ENCODE results near the gene KRT36. TPM values are rescaled to one million over a fixed set of nuclear protein-coding genes. Genes with fewer than 3 reads are reported as not detected.
A peak's percentile ranks its signal among the peaks of the same experiment; 100 is the strongest.

The KRT36 gene
- total RNA-seq, 2 donors from 2014 or later, result not detected

GRCh38 chr17:41510251-41511065, 20.7 kb upstream of the KRT36 start:
- no peaks in the 10 kb centered on the region for H3K36me3 ChIP-seq (ENCODE audit: control insufficient read depth, insufficient read depth, low read length)
- H3K4me1 ChIP-seq (ENCODE audit: control insufficient read depth, insufficient read depth, low read length), result no peaks in the 10 kb centered on the region
- H3K4me3 ChIP-seq (ENCODE audit: low read length), result no peak overlapping the region
- no peaks in the 10 kb centered on the region for H3K27me3 ChIP-seq (ENCODE audit: control insufficient read depth, insufficient read depth, low read length, poor library complexity, severe bottlenecking)
- Mint-ChIP-seq H3K4me3 (no peak overlapping the region), H3K27ac (no peak overlapping the region), H3K27me3 (ENCODE audit: insufficient read depth) (no peaks in the 10 kb centered on the region), H3K9me3 (no peaks in the 10 kb centered on the region), H3K4me1 (peaks cover 15% of the 10 kb centered on the region), H3K36me3 (ENCODE audit: low read depth) (no peaks in the 10 kb centered on the region)
- TF ChIP-seq, protein P1, sequence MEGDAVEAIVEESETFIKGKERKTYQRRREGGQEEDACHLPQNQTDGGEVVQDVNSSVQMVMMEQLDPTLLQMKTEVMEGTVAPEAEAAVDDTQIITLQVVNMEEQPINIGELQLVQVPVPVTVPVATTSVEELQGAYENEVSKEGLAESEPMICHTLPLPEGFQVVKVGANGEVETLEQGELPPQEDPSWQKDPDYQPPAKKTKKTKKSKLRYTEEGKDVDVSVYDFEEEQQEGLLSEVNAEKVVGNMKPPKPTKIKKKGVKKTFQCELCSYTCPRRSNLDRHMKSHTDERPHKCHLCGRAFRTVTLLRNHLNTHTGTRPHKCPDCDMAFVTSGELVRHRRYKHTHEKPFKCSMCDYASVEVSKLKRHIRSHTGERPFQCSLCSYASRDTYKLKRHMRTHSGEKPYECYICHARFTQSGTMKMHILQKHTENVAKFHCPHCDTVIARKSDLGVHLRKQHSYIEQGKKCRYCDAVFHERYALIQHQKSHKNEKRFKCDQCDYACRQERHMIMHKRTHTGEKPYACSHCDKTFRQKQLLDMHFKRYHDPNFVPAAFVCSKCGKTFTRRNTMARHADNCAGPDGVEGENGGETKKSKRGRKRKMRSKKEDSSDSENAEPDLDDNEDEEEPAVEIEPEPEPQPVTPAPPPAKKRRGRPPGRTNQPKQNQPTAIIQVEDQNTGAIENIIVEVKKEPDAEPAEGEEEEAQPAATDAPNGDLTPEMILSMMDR (conservative IDR thresholded peaks at IDR 0.05), result peak; percentile 13
- no peaks in the 10 kb centered on the region for H3K9me3 ChIP-seq (ENCODE audit: control insufficient read depth, low read length)
- DNase-seq, result peak; percentile 82
- H3K9ac ChIP-seq (ENCODE audit: extremely low read depth, low read length, poor library complexity, severe bottlenecking), result no peak overlapping the region
- no peak overlapping the region for H3K27ac ChIP-seq (ENCODE audit: low read depth, low read length)
- WGBS, 2 experiments (ENCODE audit: insufficient coverage in 1 of 2, insufficient read length in 1 of 2), result 86 to 90% methylated on average over 6 to 7 of the region's 7 CpGs

DNA sequence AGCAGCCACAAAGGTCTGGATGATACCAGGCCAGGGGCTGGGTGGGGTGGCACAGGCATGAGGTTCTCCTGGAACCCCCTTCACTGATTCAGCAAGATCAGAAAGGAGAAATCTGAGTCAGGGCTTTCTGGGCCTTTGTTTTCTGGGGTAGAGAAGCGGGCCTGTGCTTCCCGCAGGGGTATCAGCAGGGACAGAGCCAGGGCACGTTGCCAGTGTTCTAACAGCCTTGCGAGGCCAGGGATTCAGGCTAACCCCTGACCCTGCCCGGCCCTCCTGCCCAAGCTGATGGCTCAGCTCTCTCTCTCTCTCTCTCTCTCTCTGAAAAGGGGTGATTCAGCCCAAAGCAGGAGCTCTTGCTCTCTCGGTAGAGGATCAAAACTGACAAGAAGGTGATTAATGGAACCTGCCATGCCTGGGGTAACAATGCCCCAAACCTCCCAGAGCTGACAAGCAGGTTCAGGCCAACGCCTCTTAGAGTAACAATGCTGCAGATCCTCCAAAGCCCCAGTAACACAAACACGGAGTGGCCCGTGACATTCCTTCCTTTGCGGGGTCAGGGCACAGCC, 17.7 kb upstream of the KRT36 start:
- Mint-ChIP-seq H3K4me3 (no peak overlapping the region), H3K36me3 (ENCODE audit: low read depth) (no peaks in the 10 kb centered on the region), H3K9me3 (no peaks in the 10 kb centered on the region), H3K4me1 (peaks cover 13% of the 10 kb centered on the region), H3K27me3 (ENCODE audit: insufficient read depth) (no peaks in the 10 kb centered on the region), H3K27ac (peak overlapping the region; percentile 15)
- H3K36me3 ChIP-seq (ENCODE audit: control insufficient read depth, insufficient read depth, low read length), result no peaks in the 10 kb centered on the region
- H3K27ac ChIP-seq (ENCODE audit: low read depth, low read length), result no peak overlapping the region
- no peak for DNase-seq
- no peak overlapping the region for H3K9ac ChIP-seq (ENCODE audit: extremely low read depth, low read length, poor library complexity, severe bottlenecking)
- H3K9me3 ChIP-seq (ENCODE audit: control insufficient read depth, low read length), result no peaks in the 10 kb centered on the region
- TF ChIP-seq, protein P1 (conservative IDR thresholded peaks at IDR 0.05), result no peak
- H3K4me1 ChIP-seq (ENCODE audit: control insufficient read depth, insufficient read depth, low read length), result no peaks in the 10 kb centered on the region
- no peaks in the 10 kb centered on the region for H3K27me3 ChIP-seq (ENCODE audit: control insufficient read depth, insufficient read depth, low read length, poor library complexity, severe bottlenecking)
- WGBS, 2 experiments (ENCODE audit: insufficient coverage in 1 of 2, insufficient read length in 1 of 2), result 66 to 72% methylated on average over 9 to 10 of the region's 10 CpGs
- H3K4me3 ChIP-seq (ENCODE audit: low read length), result no peak overlapping the region

GRCh38 chr17:41505809-41506767, 16.4 kb upstream of the KRT36 start:
- no peak overlapping the region for H3K27ac Mint-ChIP-seq
- Histone ChIP-seq H3K36me3 (ENCODE audit: control insufficient read depth, insufficient read depth, low read length) (no peaks in the 10 kb centered on the region), H3K9me3 (ENCODE audit: control insufficient read depth, low read length) (no peaks in the 10 kb centered on the region), H3K27ac (ENCODE audit: low read depth, low read length) (no peak overlapping the region), H3K27me3 (ENCODE audit: control insufficient read depth, insufficient read depth, low read length, poor library complexity, severe bottlenecking) (no peaks in the 10 kb centered on the region), H3K4me3 (ENCODE audit: low read length) (no peak overlapping the region), H3K4me1 (ENCODE audit: control insufficient read depth, insufficient read depth, low read length) (no peaks in the 10 kb centered on the region), H3K9ac (ENCODE audit: extremely low read depth, low read length, poor library complexity, severe bottlenecking) (no peak overlapping the region)
- no peak overlapping the region for H3K4me3 Mint-ChIP-seq
- DNase-seq, result no peak
- TF ChIP-seq, protein P1 (conservative IDR thresholded peaks at IDR 0.05), result no peak
- peaks cover 12% of the 10 kb centered on the region for H3K4me1 Mint-ChIP-seq
- 92% methylated on average over 12 to 14 of the region's 14 CpGs for WGBS, 2 experiments (ENCODE audit: insufficient coverage in 1 of 2, insufficient read length in 1 of 2)
- H3K9me3 Mint-ChIP-seq, result no peaks in the 10 kb centered on the region
- no peaks in the 10 kb centered on the region for H3K27me3 Mint-ChIP-seq (ENCODE audit: insufficient read depth)
- H3K36me3 Mint-ChIP-seq (ENCODE audit: low read depth), result no peaks in the 10 kb centered on the region

Data from endodermal cell (in vitro differentiated cells).